A549 (cell line): Measurements from ENCODE around the gene LMBR1. TPM values are rescaled to one million over a fixed set of nuclear protein-coding genes. Genes with fewer than 3 reads are reported as not detected.

Source experiments
- ATAC-seq, 2 experiments: fragments of 200-7000 bp in 1 of 2; fragments of >200 bp in 1 of 2; cut with Nextera tagmentation in 1 of 2; cut with Tn5 transposase in 1 of 2; 3 replicates each; pipeline versions ENCODE4 v1.8.0 to v1.9.1; 2018 to 2020; ENCODE audit warnings: mild to moderate bottlenecking in 1 of 2, moderate library complexity in 1 of 2
- CTCF ChIA-PET: fragments of 300-600 bp; sonication (Branson Sonifier 250); formaldehyde crosslinking; extraction: SDS; loops from one replicate; lab custom pipeline; 2021; ENCODE audit warnings: antibody characterized with exemption, inconsistent platforms; lab: Yijun Ruan, JAX
- POLR2A ChIA-PET: fragments of 350-600 bp; formaldehyde crosslinking; extraction: SDS; loops from one replicate; lab custom pipeline; 2021; ENCODE audit warnings: antibody characterized with exemption, inconsistent platforms; lab: Yijun Ruan, JAX
- DNase-seq, 2 experiments: peaks; one replicate each; pipeline versions ENCODE4 v3.0.0 to v3.0.0-alpha.2; 2011 to 2016; ENCODE audit warnings: low read depth in 1 of 2, low spot score in 1 of 2
- FAIRE-seq: peaks from 2 replicates; lab custom pipeline; 2011; peaks lifted over from hg19 to GRCh38; lab: Jason Lieb, UNC
- H3K27ac ChIP-seq, 2 experiments: fragments of >200 bp; sonication (Bioruptor Twin); formaldehyde crosslinking; 3 replicates each; pipeline ENCODE4 v1.5.1; 2016 to 2017
- H3K4me1 ChIP-seq: fragments of >200 bp; sonication (Bioruptor Twin); formaldehyde crosslinking; 3 replicates; pipeline ENCODE4 v1.6.1; 2016
- H3K4me2 ChIP-seq: fragments of >200 bp; sonication (Bioruptor Twin); formaldehyde crosslinking; 3 replicates; pipeline ENCODE4 v1.6.1; 2016
- H3K4me3 ChIP-seq: fragments of >200 bp; sonication (Bioruptor Twin); formaldehyde crosslinking; 3 replicates; pipeline ENCODE4 v1.5.1; 2016
- H3K9me3 ChIP-seq: fragments of >200 bp; sonication (Bioruptor Twin); formaldehyde crosslinking; 3 replicates; pipeline ENCODE4 v1.6.1; 2016
- ATOH8 ChIP-seq: fragments of 250-450 bp; sonication (Bioruptor Pico); IDR thresholded peaks from 2 replicates; pipeline ENCODE4 v1.5.0; 2020; ENCODE audit warnings: low read depth, mild to moderate bottlenecking, moderate library complexity
- CBX2 ChIP-seq: fragments of 200-600 bp; sonication (generic); IDR thresholded peaks from 2 replicates; pipeline ENCODE4 v1.6.1; 2016; ENCODE audit warnings: low read depth, mild to moderate bottlenecking, borderline replicate concordance
- CEBPB ChIP-seq, 2 experiments: fragments of >200 bp in 1 of 2; sonication (Bioruptor Twin) in 1 of 2; formaldehyde crosslinking in 1 of 2; IDR thresholded peaks; 2 replicates each; pipeline ENCODE4 v1.6.1; 2012 to 2016
- CTCF ChIP-seq: fragments of >200 bp; sonication (Bioruptor Twin); formaldehyde crosslinking; IDR thresholded peaks from 3 replicates; pipeline ENCODE4 v1.5.1; 2016
- E2F6 ChIP-seq: IDR thresholded peaks from 2 replicates; pipeline ENCODE4 v1.6.1; 2012; ENCODE audit warnings: low read depth, borderline replicate concordance
- EHMT2 ChIP-seq: fragments of 200-600 bp; sonication (generic); IDR thresholded peaks from 2 replicates; pipeline ENCODE4 v1.6.1; 2016; ENCODE audit warnings: antibody characterized with exemption, low read depth, mild to moderate bottlenecking, moderate library complexity
- EP300 ChIP-seq, 2 experiments: fragments of >200 bp; sonication (Bioruptor Twin); formaldehyde crosslinking; IDR thresholded peaks; 2 replicates in 1 of 2; 3 replicates in 1 of 2; pipeline ENCODE4 v1.6.1; 2016 to 2017
- FOSB ChIP-seq: fragments of 250-450 bp; sonication (Bioruptor Pico); IDR thresholded peaks from 2 replicates; pipeline ENCODE4 v1.5.0; 2020; ENCODE audit warnings: mild to moderate bottlenecking, moderate library complexity
- FOXS1 ChIP-seq: fragments of 250-450 bp; sonication (Bioruptor Pico); IDR thresholded peaks from 2 replicates; pipeline ENCODE4 v1.5.0; 2020; ENCODE audit warnings: mild to moderate bottlenecking, moderate library complexity
- GATA3 ChIP-seq: IDR thresholded peaks from 2 replicates; pipeline ENCODE4 v1.6.1; 2012; ENCODE audit warnings: borderline replicate concordance
- HMGXB4 ChIP-seq: fragments of 250-450 bp; sonication (Bioruptor Pico); IDR thresholded peaks from 2 replicates; pipeline ENCODE4 v1.5.0; 2021; ENCODE audit warnings: mild to moderate bottlenecking, moderate library complexity, borderline replicate concordance
- HOXB13 ChIP-seq: fragments of 250-450 bp; sonication (Bioruptor Pico); IDR thresholded peaks from 2 replicates; pipeline ENCODE4 v1.5.0; 2020; ENCODE audit warnings: low read depth, mild to moderate bottlenecking, moderate library complexity
- JUN ChIP-seq, 2 experiments: fragments of >200 bp; sonication (Bioruptor Twin); formaldehyde crosslinking; IDR thresholded peaks; 2 replicates in 1 of 2; 3 replicates in 1 of 2; pipeline ENCODE4 v1.6.1; 2016 to 2017
- JUNB ChIP-seq: fragments of >200 bp; sonication (Bioruptor Twin); formaldehyde crosslinking; IDR thresholded peaks from 2 replicates; pipeline ENCODE4 v1.6.1; 2016
- MYC ChIP-seq: IDR thresholded peaks from 2 replicates; pipeline ENCODE4 v1.6.1; 2012; ENCODE audit warnings: mild to moderate bottlenecking, inconsistent platforms, low read length, improper control_type of control experiment, borderline replicate concordance
- NFE2L2 ChIP-seq: fragments of 150-350 bp; conservative IDR thresholded peaks from 2 replicates; pipeline ENCODE4 v1.6.1; 2014; ENCODE audit warnings: low read length
- POLR2A ChIP-seq: IDR thresholded peaks from 2 replicates; pipeline ENCODE4 v1.6.1; 2012; ENCODE audit warnings: mild to moderate bottlenecking, low read length
- POLR2AphosphoS2 ChIP-seq: conservative IDR thresholded peaks from 2 replicates; pipeline ENCODE4 v1.6.1; 2012; ENCODE audit warnings: low read length, improper control_type of control experiment, inconsistent platforms
- RAD21 ChIP-seq, 2 experiments: fragments of >200 bp in 1 of 2; sonication (Bioruptor Twin) in 1 of 2; formaldehyde crosslinking in 1 of 2; IDR thresholded peaks in 1 of 2; conservative IDR thresholded peaks in 1 of 2; 2 replicates in 1 of 2; 3 replicates in 1 of 2; pipeline ENCODE4 v1.6.1; 2012 to 2018; ENCODE audit warnings: inconsistent platforms in 1 of 2
- RARB ChIP-seq: fragments of 250-450 bp; sonication (Bioruptor Pico); IDR thresholded peaks from 2 replicates; pipeline ENCODE4 v1.8.0; 2021; ENCODE audit warnings: mild to moderate bottlenecking, moderate library complexity
- RNF2 ChIP-seq: fragments of 200-600 bp; sonication (generic); IDR thresholded peaks from 2 replicates; pipeline ENCODE4 v1.6.1; 2016; ENCODE audit warnings: low read depth, mild to moderate bottlenecking, antibody characterized with exemption, moderate library complexity, borderline replicate concordance
- SMC3 ChIP-seq: fragments of >200 bp; sonication (Bioruptor Twin); formaldehyde crosslinking; IDR thresholded peaks from 3 replicates; pipeline ENCODE4 v1.6.1; 2018; ENCODE audit warnings: inconsistent platforms
- TP53 ChIP-seq: fragments of 250-450 bp; sonication (Bioruptor Pico); IDR thresholded peaks from 2 replicates; pipeline ENCODE4 v1.5.0; 2021; ENCODE audit warnings: mild to moderate bottlenecking, moderate library complexity
- ZFP36 ChIP-seq: fragments of 450-650 bp; IDR thresholded peaks from 2 replicates; pipeline ENCODE4 v1.6.1; 2014; ENCODE audit warnings: borderline replicate concordance; ENCODE audit not compliant: partially characterized antibody
- WGBS: methylation state at CpG from one replicate; pipeline ENCODE4 v1.1.6; 2017; ENCODE audit errors: missing lambda C conversion rate; 5-methylcytosine and 5-hydroxymethylcytosine counted together
- polyA plus RNA-seq, 4 experiments: library from polyadenylated mRNA; depleted of rRNA in 3 of 4; stranded (reverse); fragments of >200 nt; fragmentation: RNase III in 1 of 4; extraction: RNeasy Plus Mini Kit Qiagen cat#74134 plus additional on column Dnase treatment in 1 of 4; gene quantifications; 2 replicates in 3 of 4; 3 replicates in 1 of 4; pipeline ENCODE4 v1.2.3, GENCODE V29; 2011 to 2017

LMBR1 gene
- polyA plus RNA-seq, 2 of the 4 experiments (the other 2 are of a cell fraction): 33.2 to 42.3 TPM

GRCh38 chr7:156659203-156659602, 233.8 kb downstream of the LMBR1 start:
- CTCF ChIA-PET: interaction anchor here (1.1 kb wide), 1 partner anchor 23 kb away, joined by 3 read pairs; no protein-coding TSS in a partner anchor
- ATAC-seq: no peak
- FAIRE-seq: no peak
- no peak for DNase-seq
- POLR2A ChIA-PET: no interaction called here
- H3K27ac ChIP-seq: no peak overlapping the region
- H3K4me3 ChIP-seq: no peak overlapping the region
- no peaks in the 10 kb centered on the region for H3K4me1 ChIP-seq
- peak; percentile 53 to 72; a peak in 2 of 4 replicates for TF ChIP-seq CEBPB (IDR thresholded peaks at IDR 0.05)
- no peak for TF ChIP-seq FOSB (CRISPR knock-in tag)
- WGBS: 94% methylated on average over 6 of the region's 6 CpGs
- no peak overlapping the region for H3K4me2 ChIP-seq
- no peaks in the 10 kb centered on the region for H3K9me3 ChIP-seq

- DNase-seq (no peak), FAIRE-seq (no peak), ATAC-seq (no peak)
- H3K9me3 ChIP-seq: no peaks in the 10 kb centered on the region
- H3K4me1 ChIP-seq: no peaks in the 10 kb centered on the region
- CTCF ChIA-PET: no interaction called here
- H3K27ac ChIP-seq: no peak overlapping the region
- POLR2A ChIA-PET: no interaction called here
- 84% methylated on average over 4 of the region's 4 CpGs for WGBS
- no peak overlapping the region for H3K4me2 ChIP-seq
- H3K4me3 ChIP-seq: no peak overlapping the region
- TF ChIP-seq E2F6: no peak
- no peak for TF ChIP-seq POLR2A
- TF ChIP-seq CEBPB (IDR thresholded peaks at IDR 0.05): no peak
- TF ChIP-seq HOXB13 (CRISPR knock-in tag): no peak
- TF ChIP-seq JUN (IDR thresholded peaks at IDR 0.05): no peak
- no peak for TF ChIP-seq MYC
- TF ChIP-seq ATOH8 (CRISPR knock-in tag): no peak
- no peak for TF ChIP-seq CTCF
- no peak for TF ChIP-seq RNF2
- TF ChIP-seq, all 56 proteins: peak for 0
Measured at GRCh38 chr7:156657681-156658080, 235.3 kb downstream of the LMBR1 start.

GRCh38 chr7:156656598-156656997, 236.4 kb downstream of the LMBR1 start:
- no peak for FAIRE-seq
- no peak for ATAC-seq
- POLR2A ChIA-PET: no interaction called here
- H3K4me3 ChIP-seq: no peak overlapping the region
- no peaks in the 10 kb centered on the region; the same call in 2 of the 3 replicates for H3K9me3 ChIP-seq
- H3K4me1 ChIP-seq: no peaks in the 10 kb centered on the region
- CTCF ChIA-PET: no interaction called here
- 79% methylated on average over 7 of the region's 7 CpGs for whole genome bisulfite sequencing
- H3K27ac ChIP-seq: no peak overlapping the region
- TF ChIP-seq RARB (CRISPR knock-in tag): no peak
- no peak for TF ChIP-seq GATA3
- TF ChIP-seq FOXS1 (CRISPR knock-in tag): no peak
- no peak for TF ChIP-seq POLR2AphosphoS2
- TF ChIP-seq HMGXB4: no peak
- TF ChIP-seq CBX2: no peak
- TF ChIP-seq E2F6: no peak
- TF ChIP-seq ZFP36: no peak
- TF ChIP-seq TP53 (CRISPR knock-in tag): no peak
- no peak for TF ChIP-seq NFE2L2
- no peak for TF ChIP-seq SMC3
- no peak for TF ChIP-seq JUNB
- TF ChIP-seq EP300 (IDR thresholded peaks at IDR 0.05): no peak
- no peak for TF ChIP-seq RAD21 (conservative IDR thresholded peaks at IDR 0.05 in 1 of 2, IDR thresholded peaks at IDR 0.05 in 1 of 2)
- no peak for TF ChIP-seq EHMT2
- TF ChIP-seq JUN (IDR thresholded peaks at IDR 0.05): no peak
- no peak overlapping the region for H3K4me2 ChIP-seq
- DNase-seq: no peak
